K562 (cell line): ENCODE measurements around the gene HS3ST4. TPM values are rescaled to one million over a fixed set of nuclear protein-coding genes. Genes with fewer than 3 reads are reported as not detected.

ENCODE experiments used
- ATAC-seq: fragments of 200-7000 bp; cut with Tn5 transposase; 3 replicates; pipeline ENCODE4 v1.9.1; 2020; ENCODE audit warnings: moderate library complexity
- BruUV-seq: library from RNA; stranded (reverse); fragments of 400-500 nt; replicated peaks from 2 replicates; lab custom pipeline; 2021; lab: Mats Ljungman, UMichigan
- CTCF ChIA-PET: fragments of 300-600 bp; formaldehyde crosslinking; extraction: SDS; loops from one replicate; lab custom pipeline; 2021; ENCODE audit warnings: low intra/inter-chr PET ratio; lab: Yijun Ruan, JAX
- POLR2A ChIA-PET: fragments of 300-600, 350-650 bp; sonication (Branson Sonifier 250); formaldehyde crosslinking; extraction: SDS; loops from one replicate; lab custom pipeline; 2021; ENCODE audit warnings: antibody characterized with exemption, inconsistent platforms; lab: Yijun Ruan, JAX
- DNase-seq, 4 experiments: peaks; one replicate each; pipeline versions ENCODE4 v3.0.0 to v3.0.0-alpha.2; 2011 to 2018; ENCODE audit warnings: low spot score in 3 of 4, mixed read lengths in 3 of 4; ENCODE audit errors: extremely low read depth in 1 of 4
- FAIRE-seq: peaks from 2 replicates; lab custom pipeline; 2011; peaks lifted over from hg19 to GRCh38; lab: Jason Lieb, UNC
- H2AFZ ChIP-seq: 2 replicates; pipeline ENCODE4 v1.6.0; 2011; ENCODE audit warnings: low read depth, low read length, control low read depth, inconsistent platforms
- H3K27ac ChIP-seq: fragments of 200-600 bp; 3 replicates; pipeline ENCODE4 v1.8.0; 2011; ENCODE audit warnings: low read depth, mild to moderate bottlenecking, control low read depth, inconsistent platforms, low read length, moderate library complexity, mixed read lengths; ENCODE audit errors: extremely low read depth
- H3K27me3 ChIP-seq, 2 experiments: fragments of 300-600 bp in 1 of 2; 2 replicates in 1 of 2; 3 replicates in 1 of 2; pipeline versions ENCODE4 v1.6.0 to v1.8.0; 2011; ENCODE audit warnings: inconsistent platforms in 2 of 2, low read length in 2 of 2, mild to moderate bottlenecking in 1 of 2, mixed read lengths in 1 of 2, moderate library complexity in 1 of 2; ENCODE audit not compliant: control insufficient read depth in 2 of 2, insufficient read depth in 2 of 2
- H3K36me3 ChIP-seq: fragments of 300-600 bp; 3 replicates; pipeline ENCODE4 v1.8.0; 2011; ENCODE audit warnings: mild to moderate bottlenecking, low read length, inconsistent platforms; ENCODE audit not compliant: control insufficient read depth, insufficient read depth
- H3K4me1 ChIP-seq, 2 experiments: fragments of 200-600 bp in 1 of 2; replicated peaks in 1 of 2; 2 replicates in 1 of 2; 3 replicates in 1 of 2; pipeline versions ENCODE4 v1.5.1 to v1.8.0; 2011; ENCODE audit warnings: inconsistent platforms in 2 of 2, low read length in 2 of 2, mild to moderate bottlenecking in 1 of 2, mixed read lengths in 1 of 2, moderate library complexity in 1 of 2; ENCODE audit not compliant: control insufficient read depth in 2 of 2, insufficient read depth in 2 of 2
- H3K4me2 ChIP-seq: 2 replicates; pipeline ENCODE4 v1.6.1; 2011; ENCODE audit warnings: low read length, control low read depth, inconsistent platforms, mixed read lengths; ENCODE audit not compliant: insufficient read depth
- H3K4me3 ChIP-seq: fragments of 200-600 bp; sonication (generic), shearing (Covaris generic); 2 replicates; pipeline ENCODE4 v1.5.1; 2016; ENCODE audit warnings: control low read depth, inconsistent platforms
- H3K79me2 ChIP-seq: fragments of 200-600 bp; 3 replicates; pipeline ENCODE4 v1.8.0; 2011; ENCODE audit warnings: low read length, inconsistent platforms; ENCODE audit not compliant: control insufficient read depth, insufficient read depth
- H3K9ac ChIP-seq, 2 experiments: 2 replicates each; pipeline versions ENCODE4 v1.6.0 to v1.6.1; 2011; ENCODE audit warnings: low read depth in 2 of 2, low read length in 2 of 2, control low read depth in 1 of 2, inconsistent platforms in 1 of 2, mild to moderate bottlenecking in 1 of 2, mixed read lengths in 1 of 2; ENCODE audit not compliant: insufficient read depth in 1 of 2
- H3K9me1 ChIP-seq: one replicate; pipeline ENCODE4 v1.6.0; 2011; ENCODE audit warnings: inconsistent platforms, mild to moderate bottlenecking, low read length, moderate library complexity; ENCODE audit not compliant: control insufficient read depth, insufficient read depth
- H3K9me3 ChIP-seq: replicated peaks from 2 replicates; pipeline ENCODE4 v1.5.1; 2011; ENCODE audit warnings: low read depth, low read length, inconsistent platforms; ENCODE audit not compliant: control insufficient read depth, insufficient read depth
- H4K20me1 ChIP-seq: replicated peaks from 2 replicates; pipeline ENCODE4 v1.6.1; 2011; ENCODE audit warnings: low read length, inconsistent platforms, mixed read lengths; ENCODE audit not compliant: control insufficient read depth, insufficient read depth
- BACH1 ChIP-seq: fragments of 200-800 bp; sonication (Bioruptor generic); IDR thresholded peaks from 2 replicates; pipeline ENCODE4 v1.6.1; 2016; ENCODE audit warnings: missing genetic modification characterization, missing compliant biosample characterization
- ESRRB ChIP-seq: fragments of 250-450 bp; sonication (Bioruptor Pico); IDR thresholded peaks from 2 replicates; pipeline ENCODE4 v1.5.0; 2020; ENCODE audit warnings: mild to moderate bottlenecking, moderate library complexity, borderline replicate concordance
- SMARCC2 ChIP-seq: fragments of 450-650 bp; IDR thresholded peaks from 2 replicates; pipeline ENCODE4 v1.6.1; 2017; ENCODE audit warnings: antibody characterized with exemption, moderate library complexity, mild to moderate bottlenecking, low read depth
- TAF7 ChIP-seq: fragments of 450-650 bp; IDR thresholded peaks from 2 replicates; pipeline ENCODE4 v1.6.1; 2016; ENCODE audit warnings: missing genetic modification characterization, missing compliant biosample characterization
- ZBTB8A ChIP-seq: fragments of 450-650 bp; IDR thresholded peaks from 2 replicates; pipeline ENCODE4 v1.6.1; 2018; ENCODE audit warnings: mild to moderate bottlenecking, moderate library complexity; ENCODE audit not compliant: partially characterized antibody
- ZKSCAN8 ChIP-seq: fragments of 200-800 bp; sonication (Bioruptor generic); IDR thresholded peaks from 2 replicates; pipeline ENCODE4 v1.6.1; 2016; ENCODE audit warnings: missing genetic modification characterization, missing compliant biosample characterization
- ZNF134 ChIP-seq: fragments of 250-450 bp; sonication (Bioruptor Pico); conservative IDR thresholded peaks from 2 replicates; pipeline ENCODE4 v1.4.0; 2020
- ZNF280B ChIP-seq: fragments of 250-450 bp; sonication (Bioruptor Pico); IDR thresholded peaks from 2 replicates; pipeline ENCODE4 v1.5.1; 2021; ENCODE audit warnings: mild to moderate bottlenecking
- ZNF717 ChIP-seq: fragments of 250-450 bp; sonication (Bioruptor Pico); IDR thresholded peaks from 2 replicates; pipeline ENCODE4 v1.5.0; 2021
- ZNF764 ChIP-seq: fragments of 250-450 bp; sonication (Bioruptor Pico); IDR thresholded peaks from 2 replicates; pipeline ENCODE4 v1.4.0; 2020; ENCODE audit warnings: low read depth, mild to moderate bottlenecking, moderate library complexity
- WGBS: fragments of 100-300 bp; shearing (Covaris generic); methylation state at CpG from one replicate; pipeline ENCODE4 v1.1.6; 2016; ENCODE audit warnings: low coverage, mixed read lengths; ENCODE audit not compliant: insufficient coverage; ENCODE audit errors: missing lambda C conversion rate; 5-methylcytosine and 5-hydroxymethylcytosine counted together
- in situ Hi-C: fragments of 300-500 bp; cut with MboI; formaldehyde crosslinking; loops from 4 replicates; pipeline ENCODE4 v1.15.0; 2018; ENCODE audit warnings: inconsistent platforms, mixed read lengths
- intact Hi-C: fragments of 100-400 bp; cut with micrococcal nuclease; formaldehyde crosslinking; loops from 2 replicates; pipeline ENCODE4 v1.14.2; 2022
- polyA plus RNA-seq, 8 experiments: library from polyadenylated mRNA; depleted of rRNA in 4 of 8; stranded (reverse) in 5 of 8; unstranded in 3 of 8; fragments of >200 nt; fragmentation: Nextera tagmentation in 2 of 8; fragmentation: Illumina TruSeq in 1 of 8; extraction: Ambion mirVana in 2 of 8; extraction: Trizol in 1 of 8; gene quantifications; 2 replicates each; pipeline versions ENCODE4 v1.2.1 to v1.2.3, GENCODE V29; 2011 to 2014; ENCODE audit warnings: inconsistent platforms in 1 of 8, missing spikeins in 1 of 8
- total RNA-seq, 7 experiments: library from RNA; depleted of rRNA in 6 of 7; stranded (reverse); fragments of >200 nt in 6 of 7; fragmentation: Illumina TruSeq in 2 of 7; extraction: Trizol in 2 of 7; gene quantifications; 2 replicates each; pipeline versions ENCODE4 v1.2.1 to v1.2.3, GENCODE V29; 2011 to 2021; ENCODE audit warnings: low replicate concordance in 1 of 7
- TF ChIP-seq, protein P1 (sequence below): fragments of 450-650 bp; IDR thresholded peaks from 2 replicates; pipeline ENCODE4 v1.6.1; 2016; ENCODE audit warnings: borderline replicate concordance

Gene HS3ST4
- total and polyA plus RNA-seq, 9 of the 15 experiments (the other 6 are each of a cell fraction or from before 2014, with no cell fraction given) = not detected

DNA sequence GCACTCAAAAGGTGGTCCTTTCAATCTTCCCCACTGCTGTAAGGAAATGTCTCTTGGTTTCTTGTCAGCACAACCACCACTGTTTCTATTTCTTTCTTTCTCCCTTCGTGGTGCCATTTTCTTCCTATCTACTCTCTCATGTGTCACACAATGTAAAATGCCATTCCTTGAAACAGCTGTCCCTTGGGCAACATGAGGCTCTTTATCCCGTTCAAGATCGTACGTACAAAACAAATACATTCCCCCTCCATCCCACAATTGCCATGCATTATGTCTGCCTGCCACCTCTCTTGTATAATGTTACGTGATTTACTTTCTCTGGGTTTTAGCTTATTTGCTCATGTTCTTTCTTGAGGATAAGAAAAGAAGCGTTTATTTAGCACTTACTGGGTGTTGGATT is 410.6 kb downstream of the HS3ST4 start:
- no TSS peak for BruUV-seq
- H3K79me2 ChIP-seq = no peaks in the 10 kb centered on the region
- H3K9me1 ChIP-seq = no peaks in the 10 kb centered on the region
- no peak overlapping the region for H3K4me2 ChIP-seq
- H3K36me3 ChIP-seq = no peaks in the 10 kb centered on the region
- no peak for TF ChIP-seq ZNF717 (CRISPR knock-in tag)
- TF ChIP-seq TAF7 = no peak
- TF ChIP-seq ZBTB8A = no peak
- TF ChIP-seq ZNF764 (CRISPR knock-in tag) = no peak
- no peak for TF ChIP-seq ZKSCAN8
- no peak for TF ChIP-seq ESRRB (CRISPR knock-in tag)
- no peak for TF ChIP-seq SMARCC2
- TF ChIP-seq, protein P1, sequence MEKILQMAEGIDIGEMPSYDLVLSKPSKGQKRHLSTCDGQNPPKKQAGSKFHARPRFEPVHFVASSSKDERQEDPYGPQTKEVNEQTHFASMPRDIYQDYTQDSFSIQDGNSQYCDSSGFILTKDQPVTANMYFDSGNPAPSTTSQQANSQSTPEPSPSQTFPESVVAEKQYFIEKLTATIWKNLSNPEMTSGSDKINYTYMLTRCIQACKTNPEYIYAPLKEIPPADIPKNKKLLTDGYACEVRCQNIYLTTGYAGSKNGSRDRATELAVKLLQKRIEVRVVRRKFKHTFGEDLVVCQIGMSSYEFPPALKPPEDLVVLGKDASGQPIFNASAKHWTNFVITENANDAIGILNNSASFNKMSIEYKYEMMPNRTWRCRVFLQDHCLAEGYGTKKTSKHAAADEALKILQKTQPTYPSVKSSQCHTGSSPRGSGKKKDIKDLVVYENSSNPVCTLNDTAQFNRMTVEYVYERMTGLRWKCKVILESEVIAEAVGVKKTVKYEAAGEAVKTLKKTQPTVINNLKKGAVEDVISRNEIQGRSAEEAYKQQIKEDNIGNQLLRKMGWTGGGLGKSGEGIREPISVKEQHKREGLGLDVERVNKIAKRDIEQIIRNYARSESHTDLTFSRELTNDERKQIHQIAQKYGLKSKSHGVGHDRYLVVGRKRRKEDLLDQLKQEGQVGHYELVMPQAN = no peak
- no peak for TF ChIP-seq ZNF280B (CRISPR knock-in tag)
- no peak for TF ChIP-seq ZNF134
- no peak for TF ChIP-seq BACH1 (tag)
- CTCF ChIA-PET = no interaction called here
- no peaks in the 10 kb centered on the region for H4K20me1 ChIP-seq
- no peaks in the 10 kb centered on the region for H3K4me1 ChIP-seq
- no peak overlapping the region for H3K4me3 ChIP-seq
- intact Hi-C loops (no loop called here), in situ Hi-C loops (no loop called here)
- no peak overlapping the region for H3K9ac ChIP-seq
- H3K27ac ChIP-seq = no peak overlapping the region
- DNase-seq (no peak), FAIRE-seq (no peak), ATAC-seq (no peak)
- no peak overlapping the region for H2AFZ ChIP-seq
- 0% methylated on average over 6 of the region's 6 CpGs for WGBS
- POLR2A ChIA-PET = no interaction called here
- H3K9me3 ChIP-seq = no peaks in the 10 kb centered on the region
- no peaks in the 10 kb centered on the region for H3K27me3 ChIP-seq
